Heart right ventricle (tissue), 16 donors: ENCODE measurements around the gene SFXN4. TPM values are rescaled to one million over a fixed set of nuclear protein-coding genes. Genes with fewer than 3 reads are reported as not detected.

ENCODE experiments used
- ATAC-seq, 8 donors: fragments of 200-7000 bp; cut with Tn5 transposase; one replicate each; pipeline ENCODE4 v1.9.1; 2020; ENCODE audit warnings: mild to moderate bottlenecking in 8 of 8, moderate library complexity in 8 of 8, moderate number of reproducible peaks in 1 of 8
- DNase-seq, 2 donors: peaks; one replicate each; pipeline ENCODE4 v3.0.0-alpha.2; 2020
- H3K27ac ChIP-seq, 10 donors: fragments of 200-600 bp; sonication (generic) in 2 of 10; one replicate each; pipeline versions ENCODE4 v1.5.0 to v1.8.0; 2020 to 2022; ENCODE audit warnings: mild to moderate bottlenecking in 3 of 10
- H3K27me3 ChIP-seq, 7 donors: fragments of 200-600 bp; one replicate each; pipeline ENCODE4 v1.8.0; 2021 to 2022; ENCODE audit warnings: mild to moderate bottlenecking in 2 of 7
- H3K36me3 ChIP-seq, 9 donors: fragments of 200-600 bp; sonication (generic) in 1 of 9; one replicate each; pipeline versions ENCODE4 v1.5.0 to v1.8.0; 2020 to 2022; ENCODE audit warnings: mild to moderate bottlenecking in 2 of 9
- H3K4me1 ChIP-seq, 9 donors: fragments of 200-600 bp; sonication (generic) in 1 of 9; one replicate each; pipeline versions ENCODE4 v1.5.0 to v1.8.0; 2020 to 2022; ENCODE audit warnings: mild to moderate bottlenecking in 4 of 9
- H3K4me3 ChIP-seq, 10 donors: fragments of 200-600 bp; sonication (generic) in 2 of 10; one replicate each; pipeline versions ENCODE4 v1.5.0 to v1.8.0; 2020 to 2022; ENCODE audit warnings: mild to moderate bottlenecking in 7 of 10, moderate library complexity in 2 of 10
- H3K9me3 ChIP-seq, 11 donors: fragments of 200-600 bp in 10 of 11; sonication (generic) in 2 of 11; one replicate each; pipeline versions ENCODE4 v1.5.0 to v1.8.0; 2013 to 2022; ENCODE audit warnings: mild to moderate bottlenecking in 2 of 11, control low read depth in 1 of 11, moderate library complexity in 1 of 11
- WGBS, 2 donors: extraction: QIAGEN DNeasy Blood & Tissue Kit; methylation state at CpG; one replicate each; pipeline ENCODE4 v1.1.7; 2013; ENCODE audit warnings: inconsistent platforms in 1 of 2; 5-methylcytosine and 5-hydroxymethylcytosine counted together
- intact Hi-C, 10 donors: fragments of 100-400 bp; cut with DNase I; formaldehyde crosslinking; loops; one replicate each; pipeline versions ENCODE4 v1.11.1 to v1.14.2; 2022
- polyA plus RNA-seq, 2 donors: library from polyadenylated mRNA; stranded (reverse); fragments of 200-250 nt; gene quantifications; one replicate each; pipeline ENCODE4 v1.2.3, GENCODE V29; 2013
- total RNA-seq, 10 donors: library from RNA; stranded (reverse); fragmentation: NEBNext Ultra II Directional in 3 of 10; extraction: Animal tissue kit (Norgen Biotek cat#: 25700) in 3 of 10; gene quantifications; one replicate each; pipeline versions ENCODE4 v1.2.1 to v1.2.4, GENCODE V29; 2021 to 2023
- TF ChIP-seq, protein P1 (sequence below), 9 donors: fragments of 200-600 bp; sonication (generic) in 2 of 9; IDR thresholded peaks; one replicate each; pipeline versions ENCODE4 v1.5.0 to v1.8.0; 2021 to 2022; ENCODE audit warnings: antibody characterized with exemption in 9 of 9, mild to moderate bottlenecking in 5 of 9, moderate library complexity in 1 of 9
- donor health status: Arrhythmogenic right ventricular cardiomyopathy.
- donor health status: ischemic (EF 13 %, LVEDD 7.1; RV severe dilation, severe dysfunction).
- donor health status: healthy with polysubstance abuse.
- donor health status: DM: no; HTN: yes; CAD: no.
- donor health status: DM: no; HTN: no; CAD: no.
- donor health status: ischemic (EF 25% LVEDD 6.9; RV normal size, moderate dysfunction).
- donor health status: ischemic (EF 25% LVEDD 5.7; RV mildly dilated, moderate dysfunction).
- donor health status: healthy.
- donor health status: DM: yes; HTN: yes; CAD: no.
- donor health status: Ischemic cardiomyopathy.
- donor health status: ischemic (EF 35%, LVEDD 5.7; RV mildly dilated, moderate dysfunction).
- donor health status: nonischemic (EF 11% LVEDD 7.7; RV severe dilation, severe dysfunction).
- donor health status: DM: yes; HTN: yes; CAD: no.
- donor health status: PGD.
- donor health status: ischemic (EF 29% LVEDD 5.4; RV normal size, mild dysfunction).
- donor health status: nonischemic (EF 23%, LVEDD 6.1; RV moderate dilation, normal function).

SFXN4 gene
- total and polyA plus RNA-seq, 12 donors: 32.3 to 95.2 (median 44.0) TPM

DNA sequence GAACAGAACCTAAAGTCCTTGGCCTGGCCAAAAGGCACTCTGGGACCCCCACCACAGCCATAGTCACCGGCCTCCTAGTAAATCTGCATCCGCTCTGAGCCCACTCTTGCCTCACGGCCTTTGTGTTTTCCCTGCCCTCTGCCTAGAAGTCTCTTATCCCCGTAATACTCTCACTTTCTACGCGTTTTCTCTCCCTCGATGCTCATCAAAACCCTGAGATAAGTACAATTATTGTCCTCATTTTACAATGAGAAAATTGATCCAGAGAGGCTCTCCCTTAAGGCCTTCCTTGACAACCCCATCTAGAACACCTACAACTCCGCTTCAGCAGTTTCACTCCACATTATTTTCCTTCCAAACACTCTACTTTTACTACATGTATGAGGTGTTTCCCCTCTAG lies 1.5 kb upstream of the SFXN4 start:
- no peaks in the 10 kb centered on the region for H3K9me3 ChIP-seq
- no peak overlapping the region for H3K4me3 ChIP-seq
- DNase-seq (no peak), ATAC-seq (no peak)
- peaks cover 0 to 25% (median 15%) of the 10 kb centered on the region in 9 donors for H3K4me1 ChIP-seq
- intact Hi-C loops: loop anchor here in 1 of 10 donors (5.0 kb wide), 1 partner anchor 90 kb away; no protein-coding TSS in a partner anchor
- H3K27me3 ChIP-seq: no peaks in the 10 kb centered on the region
- WGBS, 2 donors: 83% methylated on average over 8 of the region's 8 CpGs
- TF ChIP-seq, protein P1, sequence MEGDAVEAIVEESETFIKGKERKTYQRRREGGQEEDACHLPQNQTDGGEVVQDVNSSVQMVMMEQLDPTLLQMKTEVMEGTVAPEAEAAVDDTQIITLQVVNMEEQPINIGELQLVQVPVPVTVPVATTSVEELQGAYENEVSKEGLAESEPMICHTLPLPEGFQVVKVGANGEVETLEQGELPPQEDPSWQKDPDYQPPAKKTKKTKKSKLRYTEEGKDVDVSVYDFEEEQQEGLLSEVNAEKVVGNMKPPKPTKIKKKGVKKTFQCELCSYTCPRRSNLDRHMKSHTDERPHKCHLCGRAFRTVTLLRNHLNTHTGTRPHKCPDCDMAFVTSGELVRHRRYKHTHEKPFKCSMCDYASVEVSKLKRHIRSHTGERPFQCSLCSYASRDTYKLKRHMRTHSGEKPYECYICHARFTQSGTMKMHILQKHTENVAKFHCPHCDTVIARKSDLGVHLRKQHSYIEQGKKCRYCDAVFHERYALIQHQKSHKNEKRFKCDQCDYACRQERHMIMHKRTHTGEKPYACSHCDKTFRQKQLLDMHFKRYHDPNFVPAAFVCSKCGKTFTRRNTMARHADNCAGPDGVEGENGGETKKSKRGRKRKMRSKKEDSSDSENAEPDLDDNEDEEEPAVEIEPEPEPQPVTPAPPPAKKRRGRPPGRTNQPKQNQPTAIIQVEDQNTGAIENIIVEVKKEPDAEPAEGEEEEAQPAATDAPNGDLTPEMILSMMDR (IDR thresholded peaks at IDR 0.05): no peak
- H3K36me3 ChIP-seq: peaks cover 0 to 68% (median 32%) of the 10 kb centered on the region in 9 donors
- H3K27ac ChIP-seq: peak overlapping the region in 2 of 10 donors; percentile 95 to 96

DNA sequence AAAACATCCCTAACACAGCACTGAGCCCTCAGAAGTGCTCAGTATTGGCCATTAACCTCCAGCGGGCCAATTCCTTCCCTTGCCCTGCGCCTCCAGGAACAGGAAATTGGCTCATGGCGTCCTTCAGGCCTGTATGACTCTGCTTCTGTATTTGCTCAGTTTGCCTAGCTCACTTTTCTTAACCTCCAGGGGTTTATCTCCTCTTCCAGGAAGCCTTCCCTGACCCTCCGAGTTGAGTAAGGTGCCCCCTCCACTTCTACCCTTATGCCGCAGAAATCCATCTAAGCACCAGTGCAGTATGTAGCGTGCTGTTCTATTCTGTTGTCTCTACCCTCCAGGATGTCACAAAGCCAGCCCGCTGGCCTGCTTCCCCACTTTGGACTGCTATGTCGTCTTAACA lies 1.1 kb upstream of the SFXN4 start:
- H3K27ac ChIP-seq: peak overlapping the region in 8 of 10 donors; percentile 87 to 96 (median 96)
- peaks cover 0 to 68% (median 27%) of the 10 kb centered on the region in 9 donors for H3K36me3 ChIP-seq
- peak overlapping the region in 1 of 10 donors; percentile 98 for H3K4me3 ChIP-seq

DNA sequence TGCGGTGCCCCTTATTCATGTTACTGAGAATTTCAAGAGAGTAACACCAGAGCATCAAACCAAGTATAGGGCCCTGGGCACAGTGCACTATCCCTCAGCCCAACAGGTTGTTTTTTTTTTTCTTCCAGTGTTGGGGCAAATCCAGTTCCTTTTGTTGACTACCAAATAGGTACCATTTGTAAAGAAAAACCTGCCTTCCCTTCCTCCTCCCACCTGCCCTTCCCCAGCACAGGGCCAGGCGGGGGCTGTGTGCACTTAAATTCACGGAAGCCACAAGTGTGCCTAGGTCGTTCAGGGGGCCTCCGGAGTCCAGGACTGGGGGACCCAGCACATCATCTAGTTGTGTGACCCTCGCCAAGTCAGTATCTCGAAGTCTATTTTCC lies 595 bp upstream of the SFXN4 start:
- DNase-seq: no peak
- Histone ChIP-seq H3K4me3 (peak overlapping the region; percentile 36 to 98 (median 85)), H3K27ac (peak overlapping the region; percentile 39 to 96 (median 96)), H3K36me3 (peaks cover 0 to 68% (median 26%) of the 10 kb centered on the region in 9 donors), H3K9me3 (no peaks in the 10 kb centered on the region), H3K27me3 (no peaks in the 10 kb centered on the region), H3K4me1 (peaks cover 0 to 32% (median 19%) of the 10 kb centered on the region in 9 donors)
- ATAC-seq: peak in 4 of 8 donors; percentile 1 to 17 (median 8)
- TF ChIP-seq, protein P1 (IDR thresholded peaks at IDR 0.05): no peak
- intact Hi-C loops: loop anchor here in 1 of 10 donors (5.0 kb wide), 1 partner anchor 89 kb away; no protein-coding TSS in a partner anchor
- WGBS, 2 donors: 71 to 72% methylated on average over 7 of the region's 7 CpGs

More for the DNA sequence above, 1.1 kb upstream of the SFXN4 start:
- ATAC-seq (no peak), DNase-seq (no peak)
- 73 to 75% methylated on average over 8 of the region's 8 CpGs for WGBS, 2 donors
- Histone ChIP-seq H3K4me1 (peaks cover 0 to 30% (median 17%) of the 10 kb centered on the region in 9 donors), H3K27me3 (no peaks in the 10 kb centered on the region), H3K9me3 (no peaks in the 10 kb centered on the region)
- intact Hi-C loops: loop anchor here in 1 of 10 donors (5.0 kb wide), 1 partner anchor 89 kb away; no protein-coding TSS in a partner anchor
- TF ChIP-seq, protein P1 (IDR thresholded peaks at IDR 0.05): no peak

DNA sequence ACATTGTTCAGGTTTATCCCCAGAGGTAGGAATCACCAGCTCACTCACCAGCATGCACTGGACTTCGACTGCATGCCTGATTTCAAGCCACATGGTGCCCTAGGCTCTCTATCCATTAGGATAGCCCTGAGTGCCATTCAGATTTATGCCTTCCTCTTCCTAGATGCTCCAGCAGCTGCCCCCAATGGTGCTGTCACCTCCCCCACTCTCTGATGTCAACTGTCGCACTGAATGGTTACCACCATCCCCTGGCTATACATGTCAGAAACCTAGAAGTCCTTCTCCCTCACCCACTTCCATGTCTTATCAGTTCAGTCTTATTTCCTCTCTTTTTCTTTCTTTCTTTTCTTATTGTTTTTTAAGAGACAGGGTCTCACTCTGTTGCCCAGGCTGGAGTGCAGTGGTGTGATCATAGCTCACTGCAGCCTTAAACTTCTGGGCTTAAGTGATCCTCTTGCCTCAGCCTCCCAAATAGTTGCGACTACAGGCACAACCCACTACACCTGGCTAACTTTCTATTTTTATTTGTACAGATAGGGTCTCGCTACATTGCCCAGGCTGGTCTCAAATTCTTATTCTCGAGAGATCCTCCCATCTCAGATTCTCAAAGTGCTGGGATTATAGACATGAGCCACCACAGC lies 2.9 kb downstream of the SFXN4 start:
- Histone ChIP-seq H3K36me3 (peaks cover 0 to 68% (median 10%) of the 10 kb centered on the region in 9 donors), H3K4me1 (peaks cover 0 to 32% (median 19%) of the 10 kb centered on the region in 9 donors), H3K9me3 (no peaks in the 10 kb centered on the region), H3K27me3 (no peaks in the 10 kb centered on the region), H3K4me3 (no peak overlapping the region), H3K27ac (no peak overlapping the region)
- TF ChIP-seq, protein P1 (IDR thresholded peaks at IDR 0.05): no peak
- DNase-seq (no peak), ATAC-seq (no peak)
- intact Hi-C loops: no loop called here
- WGBS, 2 donors: 95 to 98% methylated on average over 5 of the region's 5 CpGs
